GM19452 (cell line): ENCODE measurements around the gene CDC42SE1.
"Not testable (repeated sequence)": the region's sequence is repeated elsewhere in the genome, so short reads cannot be mapped to it uniquely, and the experiment has no call there.

Experiments used
- ATAC-seq: cut with Tn5 transposase; IDR thresholded peaks from one replicate; pipeline ENCODE4 v1.9.1; 2021; ENCODE audit not compliant: unreplicated experiment

Gene CDC42SE1, protein sequence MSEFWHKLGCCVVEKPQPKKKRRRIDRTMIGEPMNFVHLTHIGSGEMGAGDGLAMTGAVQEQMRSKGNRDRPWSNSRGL

DNA sequence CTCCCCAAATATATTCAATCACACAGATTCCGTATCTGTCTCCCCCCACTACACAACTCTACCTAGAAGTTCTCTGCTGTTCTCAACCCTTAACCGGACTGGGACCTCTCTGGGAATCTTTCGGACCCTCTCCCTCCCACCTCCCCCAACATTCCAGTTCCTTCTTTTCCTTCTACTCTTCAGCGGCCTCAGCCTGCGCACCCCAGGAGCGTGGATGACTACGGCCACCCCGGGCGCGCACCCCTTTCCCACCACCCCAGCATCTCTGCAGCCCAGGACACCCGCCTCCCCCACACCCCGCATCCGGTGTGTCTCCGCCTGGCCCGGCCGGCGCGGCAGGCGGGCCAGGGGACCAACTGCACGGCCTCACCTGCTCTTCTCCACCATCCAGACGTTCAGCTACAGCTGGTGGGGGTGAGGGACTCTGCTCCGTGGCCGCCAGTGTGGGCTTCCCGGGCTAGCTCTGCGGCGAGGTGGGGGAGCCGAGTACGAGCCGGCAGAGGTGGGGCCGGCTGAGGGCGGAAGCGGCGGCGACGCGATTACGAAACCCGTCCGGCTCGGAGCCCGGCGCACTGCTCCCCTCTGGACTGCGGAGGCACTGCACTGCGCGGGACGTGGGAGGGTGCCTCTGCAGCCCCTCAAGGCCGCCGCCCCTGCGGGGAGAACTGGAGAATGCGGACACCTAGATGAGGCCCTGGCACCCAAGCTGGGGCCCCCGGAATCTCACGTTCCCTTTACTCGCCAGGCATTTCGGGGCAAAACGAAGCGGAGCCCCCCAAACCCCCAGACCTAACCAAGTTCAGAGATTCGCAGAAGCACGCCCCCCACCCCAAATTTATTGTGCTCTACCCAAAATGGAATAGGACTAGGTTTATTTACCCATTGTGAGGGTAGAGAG lies at the start of gene CDC42SE1:
Gene CDC42SE1 (minus strand): TSS at position 514 of the 898 bp plus-strand sequence. CDS start 3,892 bp downstream, outside the sequence.
- peak; percentile 81 for ATAC-seq

DNA sequence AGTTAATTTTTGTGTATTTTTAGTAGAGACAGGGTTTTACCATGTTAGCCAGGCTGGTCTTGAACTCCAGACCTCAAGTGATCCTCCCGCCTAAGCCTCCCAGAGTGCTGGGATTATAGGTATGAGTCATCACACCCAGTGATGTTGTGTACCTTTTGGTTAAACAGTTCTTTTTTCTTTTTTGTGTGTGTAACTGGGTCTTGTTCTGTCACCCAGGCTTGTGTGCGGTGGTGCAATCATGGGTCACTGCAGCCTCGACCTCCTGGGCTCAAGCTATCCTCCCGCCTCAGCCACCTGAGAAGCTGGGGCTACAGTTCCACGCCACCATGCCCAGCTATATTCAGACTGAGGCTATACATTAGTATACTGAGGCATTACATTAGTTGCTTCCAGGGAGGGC lies 48.9 kb upstream of the CDC42SE1 start:
- ATAC-seq = no peak

DNA sequence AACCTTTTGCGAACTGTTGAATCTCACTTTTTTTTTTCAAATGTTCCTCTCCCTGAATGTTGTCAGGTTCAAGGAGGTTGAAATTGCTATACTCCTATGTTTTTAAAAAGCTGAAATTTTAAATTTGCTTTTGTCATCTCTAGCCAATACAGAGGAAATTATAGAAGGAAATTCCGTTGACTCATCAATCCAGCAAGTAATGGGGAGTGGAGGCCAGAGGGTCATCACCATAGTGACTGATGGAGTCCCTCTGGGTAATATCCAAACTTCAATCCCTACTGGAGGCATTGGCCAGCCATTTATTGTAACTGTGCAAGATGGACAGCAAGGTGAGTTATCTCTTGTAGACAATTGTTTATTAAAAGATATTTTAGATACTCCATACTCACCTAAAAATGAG lies 47.5 kb upstream of the CDC42SE1 start:
- ATAC-seq = no peak

DNA sequence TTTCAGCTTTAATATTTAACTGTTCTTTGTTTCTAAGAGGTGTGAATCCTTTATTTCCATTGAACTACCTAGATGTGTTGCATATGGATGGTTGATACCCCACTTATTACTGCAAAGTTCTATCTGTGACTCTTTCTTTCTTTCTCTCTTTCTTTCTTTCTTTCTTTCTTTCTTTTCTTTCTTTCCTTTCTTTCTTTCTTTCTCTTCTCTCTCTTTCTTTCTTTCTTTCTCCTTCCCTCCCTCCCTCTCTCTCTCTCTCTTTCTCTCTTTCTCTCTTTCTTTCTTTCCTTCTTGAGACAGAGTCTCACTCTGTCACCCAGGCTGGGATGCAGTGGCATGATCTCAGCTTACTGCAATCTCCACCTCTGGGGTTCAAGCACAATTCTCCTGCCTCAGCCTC lies 45.2 kb upstream of the CDC42SE1 start:
- ATAC-seq = no peak

DNA sequence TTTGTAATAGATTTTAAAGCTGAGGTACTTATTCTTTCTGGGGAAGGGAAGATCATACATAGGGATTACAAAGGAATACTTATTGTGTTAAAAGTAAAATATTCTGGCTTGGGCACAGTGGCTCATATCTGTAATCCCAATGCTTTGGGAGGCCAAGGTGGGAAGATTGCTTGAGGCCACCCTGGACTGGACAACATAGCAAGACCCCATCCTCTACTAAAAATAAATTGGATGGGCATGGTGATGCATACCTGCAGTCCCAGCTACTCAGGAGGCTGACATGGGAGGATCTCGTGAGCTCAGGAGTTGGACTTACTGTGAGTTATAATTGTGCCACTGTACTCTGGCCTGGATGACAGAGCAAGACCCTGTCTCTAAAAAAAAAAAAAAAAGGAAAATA lies 38.7 kb upstream of the CDC42SE1 start:
- ATAC-seq = no peak

DNA sequence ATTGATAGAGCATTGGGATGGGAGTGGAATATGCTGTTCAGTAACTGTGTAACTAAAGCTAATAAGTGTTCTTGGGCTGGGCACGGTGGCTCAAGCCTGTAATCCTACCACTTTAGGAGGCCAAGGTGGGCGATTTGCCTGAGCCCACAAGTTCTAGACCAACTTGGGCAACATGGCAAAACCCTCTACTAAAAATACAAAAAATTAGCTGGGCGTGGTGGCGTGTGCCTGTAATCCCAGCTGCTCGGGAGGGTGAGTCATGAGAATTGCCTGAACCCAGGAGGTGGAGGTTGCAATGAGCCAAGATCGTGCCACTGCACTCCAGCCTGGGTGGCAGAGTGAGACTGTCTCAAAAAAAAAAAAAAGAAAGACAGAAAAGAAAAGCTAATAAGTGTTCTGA lies 38.0 kb upstream of the CDC42SE1 start:
- ATAC-seq = not testable (repeated sequence)

DNA sequence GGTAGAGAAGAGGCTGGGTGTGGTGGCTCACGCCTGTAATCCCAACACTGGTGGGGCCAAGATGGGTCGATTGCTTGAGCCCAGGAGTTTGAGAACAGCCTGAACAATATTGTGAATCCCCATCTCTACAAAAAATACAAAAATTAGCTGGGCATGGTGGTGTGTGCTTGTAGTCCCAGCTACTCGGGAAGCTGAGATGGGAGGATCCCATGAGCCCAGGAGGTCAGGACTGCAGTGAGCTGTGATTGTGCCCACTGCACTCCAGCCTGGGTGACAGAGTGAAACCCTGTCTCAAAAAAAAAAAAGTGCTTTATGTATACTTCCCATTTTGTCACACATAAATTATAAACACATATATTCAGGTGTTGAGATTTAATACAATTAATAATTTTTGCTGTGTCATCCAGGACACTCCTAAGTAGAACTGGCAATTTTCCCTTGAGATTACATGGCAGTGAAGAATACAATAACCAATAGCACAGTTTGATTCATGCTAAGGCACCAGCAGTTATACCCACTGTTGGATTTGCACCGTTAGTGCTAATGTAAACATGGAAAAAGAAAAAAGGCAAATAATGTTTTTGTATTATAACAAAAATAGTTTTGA lies 26.6 kb upstream of the CDC42SE1 start:
- ATAC-seq = no peak

DNA sequence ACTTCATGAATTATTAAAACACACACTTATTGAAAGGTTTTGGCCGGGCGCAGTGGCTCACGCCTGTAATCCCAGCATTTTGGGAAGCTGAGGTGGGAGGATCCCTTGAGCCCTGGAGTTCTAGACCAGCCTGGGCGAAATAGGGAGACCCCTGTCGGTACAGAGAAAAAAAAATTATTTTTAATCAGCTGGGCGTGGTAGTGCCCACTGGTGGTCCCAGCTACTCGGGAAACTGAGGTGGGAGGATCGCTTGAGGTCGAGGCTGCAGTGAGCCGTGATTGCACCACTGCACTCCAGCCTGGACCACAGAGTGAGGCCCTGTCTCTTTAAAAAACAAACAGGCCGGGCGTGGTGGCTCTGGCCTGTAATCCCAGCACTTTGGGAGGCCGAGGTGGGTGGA lies 12.8 kb upstream of the CDC42SE1 start:
- no peak for ATAC-seq

DNA sequence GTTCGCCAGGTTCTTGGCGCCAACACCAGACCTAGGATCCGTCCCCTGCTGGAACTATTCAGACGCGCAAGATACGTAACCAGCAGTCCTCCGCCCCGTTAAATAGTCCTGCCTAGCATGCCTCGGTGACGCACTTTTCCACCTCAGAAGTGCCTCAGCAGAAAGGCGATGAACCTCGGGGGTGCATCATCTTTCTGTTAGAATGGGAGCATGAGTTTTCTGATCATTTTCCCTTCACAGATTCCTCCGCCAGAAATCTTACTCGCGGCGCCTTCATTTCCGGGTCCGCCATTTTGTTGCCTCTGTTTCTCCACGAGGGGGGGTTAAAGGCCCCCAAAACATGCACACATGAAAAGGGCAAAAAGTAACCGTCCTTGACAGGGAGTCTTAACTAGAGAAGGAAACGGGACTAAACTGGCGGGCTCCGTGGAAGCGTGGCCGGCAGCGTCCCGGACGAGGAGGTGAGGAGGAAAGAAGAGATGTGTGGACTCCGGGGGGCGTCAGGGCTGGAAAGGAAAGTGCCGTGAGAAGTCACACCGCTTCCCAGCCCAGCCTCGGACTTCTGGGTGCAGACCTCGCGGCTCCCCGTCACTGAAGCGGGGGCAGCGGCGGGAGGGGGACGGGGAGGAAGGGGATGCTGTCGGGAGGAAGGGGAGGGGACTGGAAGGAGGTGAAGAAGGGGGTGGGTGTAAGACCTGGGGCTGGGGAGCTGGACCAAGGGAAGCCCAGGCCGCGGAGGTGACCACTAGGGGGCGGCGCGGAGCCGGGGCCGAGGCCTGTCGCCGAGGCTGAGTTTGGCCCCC lies 11.3 kb upstream of the CDC42SE1 start, which contains the start of gene GABPB2:
Gene GABPB2 (plus strand): TSS at position 288 of the 803 bp plus-strand sequence. CDS start 17,429 bp downstream, outside the sequence.
- peak; percentile 69 for ATAC-seq

DNA sequence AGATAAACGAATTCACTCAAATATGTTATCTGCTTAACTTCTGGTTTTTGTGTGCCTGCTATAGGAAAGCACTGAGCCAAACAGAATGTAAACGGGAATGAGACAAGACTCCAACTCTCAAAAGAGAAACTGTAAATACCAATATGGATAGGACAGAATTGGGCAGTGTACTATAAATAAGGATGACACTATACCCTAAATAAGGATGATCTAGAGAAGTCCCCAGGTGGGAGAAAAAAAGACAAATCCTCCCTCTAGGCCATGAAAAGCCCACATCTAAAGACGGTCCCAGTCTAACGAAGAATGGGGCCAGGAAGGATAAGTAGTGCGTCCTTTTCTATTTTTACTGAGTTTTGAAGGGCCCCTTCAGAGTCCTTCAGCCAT lies 9.7 kb upstream of the CDC42SE1 start:
- no peak for ATAC-seq

DNA sequence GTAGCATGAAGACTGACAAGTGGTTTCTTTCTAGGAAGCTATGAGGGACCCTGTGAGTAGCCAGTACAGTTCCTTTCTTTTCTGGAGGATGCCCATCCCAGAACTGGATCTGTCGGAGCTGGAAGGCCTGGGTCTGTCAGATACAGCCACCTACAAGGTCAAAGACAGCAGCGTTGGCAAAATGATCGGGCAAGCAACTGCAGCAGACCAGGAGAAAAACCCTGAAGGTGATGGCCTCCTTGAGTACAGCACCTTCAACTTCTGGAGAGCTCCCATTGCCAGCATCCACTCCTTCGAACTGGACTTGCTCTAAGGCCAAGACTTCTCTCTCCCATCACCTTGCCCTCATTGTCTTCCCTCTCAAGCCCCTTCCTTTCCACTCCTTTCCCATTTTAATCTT lies 7.8 kb upstream of the CDC42SE1 start:
- ATAC-seq = no peak

DNA sequence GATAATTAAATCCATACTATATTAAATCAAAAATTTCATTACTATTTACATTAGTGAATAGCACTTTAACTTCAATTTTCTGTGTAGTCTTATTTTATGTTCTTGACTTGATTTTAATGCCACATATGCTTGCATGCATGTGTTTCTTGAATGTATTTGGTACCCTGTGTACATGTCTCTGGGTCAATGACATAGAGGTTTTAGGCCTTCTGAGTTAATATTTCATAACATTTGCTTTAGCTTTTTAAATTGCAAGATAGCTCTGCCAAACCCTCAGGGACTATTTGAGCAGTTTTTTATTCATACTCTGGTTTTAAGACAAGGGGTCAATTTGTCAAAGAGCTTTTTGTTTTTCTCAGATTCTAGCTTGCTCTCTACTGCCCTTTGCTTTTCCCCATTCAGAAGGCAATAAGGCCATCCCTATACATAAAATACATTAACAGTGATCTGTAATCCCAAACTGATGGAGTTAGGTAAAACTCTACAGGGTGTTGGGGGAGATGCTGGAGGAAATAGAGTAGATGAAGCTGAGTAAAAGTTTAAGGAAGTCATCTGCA lies 5.7 kb upstream of the CDC42SE1 start:
- ATAC-seq = no peak

DNA sequence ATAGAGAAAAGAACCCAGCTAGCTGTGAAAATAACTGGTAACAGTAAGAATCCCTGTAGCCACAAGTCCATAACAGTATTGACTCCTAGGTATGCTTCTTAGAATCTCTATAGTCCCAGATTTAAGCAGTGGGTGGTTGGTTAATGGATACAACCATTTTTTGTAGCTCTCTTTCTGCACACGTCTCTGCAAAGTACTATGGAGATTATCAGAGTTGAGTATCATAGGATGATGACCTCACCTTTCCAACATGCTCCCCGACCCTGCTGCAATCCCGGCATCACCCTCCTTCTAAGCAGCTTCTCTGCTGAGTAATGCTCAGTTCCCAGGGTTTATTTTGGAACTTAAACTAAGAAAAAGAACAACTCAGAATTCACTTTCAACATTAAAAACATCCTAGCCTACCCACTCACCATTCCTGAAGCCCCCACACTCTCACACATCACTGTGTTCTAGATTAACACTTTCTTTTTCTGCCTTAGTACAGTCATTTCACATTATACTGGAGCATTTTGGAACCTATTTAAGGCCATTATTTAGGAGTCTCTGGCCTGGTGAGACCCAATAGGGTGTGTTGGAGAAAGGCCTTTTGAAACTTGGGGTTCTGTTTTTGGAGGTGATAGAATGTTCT lies 3.4 kb upstream of the CDC42SE1 start:
- no peak for ATAC-seq

DNA sequence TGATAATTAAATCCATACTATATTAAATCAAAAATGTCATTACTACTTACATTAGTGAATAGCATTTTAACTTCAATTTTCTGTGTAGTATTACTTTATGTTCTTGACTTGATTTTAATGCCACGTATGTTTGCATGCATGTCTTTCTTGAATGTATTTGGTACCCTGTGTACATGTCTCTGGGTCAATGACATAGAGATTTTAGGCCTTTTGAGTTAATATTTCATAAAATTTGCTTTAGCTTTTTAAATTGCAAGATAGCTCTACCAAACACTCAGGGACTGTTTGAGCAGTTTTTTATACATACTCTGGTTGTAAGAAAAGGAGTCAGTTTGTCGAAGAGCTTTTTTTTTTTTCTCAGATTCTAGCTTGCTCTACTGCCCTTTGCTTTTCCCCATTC lies 2.3 kb upstream of the CDC42SE1 start:
- ATAC-seq = no peak

DNA sequence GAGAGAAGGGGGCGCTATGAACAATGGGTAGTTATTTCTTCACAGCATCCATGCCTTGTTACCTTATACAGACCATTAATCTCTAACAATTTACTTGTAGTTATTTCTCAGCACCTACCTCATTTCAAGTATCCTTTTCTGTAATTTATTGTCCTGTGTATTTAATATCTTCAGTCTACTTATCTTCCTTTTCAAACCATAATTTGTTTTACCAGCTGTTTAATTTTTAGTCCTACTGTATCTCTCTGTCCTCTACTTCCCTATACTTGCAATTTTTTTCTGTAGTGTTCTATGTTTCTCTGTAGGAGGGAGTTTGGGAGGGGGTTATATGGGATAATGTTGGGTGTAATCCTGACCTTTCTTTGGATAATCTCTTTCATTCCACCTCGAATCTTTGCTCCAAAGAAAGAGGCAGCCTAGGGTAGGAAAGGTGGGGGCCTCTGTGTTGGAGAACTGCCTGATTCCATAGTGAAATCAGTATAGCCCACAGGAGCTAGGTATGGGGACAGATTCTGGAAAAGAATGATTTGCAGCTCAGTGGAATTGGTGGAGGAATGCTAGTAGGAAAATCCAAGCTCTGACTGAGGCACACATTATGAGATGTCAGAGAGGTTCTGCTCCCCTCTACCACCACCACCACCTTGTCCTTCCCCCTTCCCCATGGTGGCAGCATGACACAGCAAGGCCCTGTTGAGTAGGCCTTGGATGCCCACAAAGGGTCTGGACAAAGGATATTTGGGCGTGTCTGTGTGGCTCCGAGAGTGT lies 1.4 kb upstream of the CDC42SE1 start:
- no peak for ATAC-seq

DNA sequence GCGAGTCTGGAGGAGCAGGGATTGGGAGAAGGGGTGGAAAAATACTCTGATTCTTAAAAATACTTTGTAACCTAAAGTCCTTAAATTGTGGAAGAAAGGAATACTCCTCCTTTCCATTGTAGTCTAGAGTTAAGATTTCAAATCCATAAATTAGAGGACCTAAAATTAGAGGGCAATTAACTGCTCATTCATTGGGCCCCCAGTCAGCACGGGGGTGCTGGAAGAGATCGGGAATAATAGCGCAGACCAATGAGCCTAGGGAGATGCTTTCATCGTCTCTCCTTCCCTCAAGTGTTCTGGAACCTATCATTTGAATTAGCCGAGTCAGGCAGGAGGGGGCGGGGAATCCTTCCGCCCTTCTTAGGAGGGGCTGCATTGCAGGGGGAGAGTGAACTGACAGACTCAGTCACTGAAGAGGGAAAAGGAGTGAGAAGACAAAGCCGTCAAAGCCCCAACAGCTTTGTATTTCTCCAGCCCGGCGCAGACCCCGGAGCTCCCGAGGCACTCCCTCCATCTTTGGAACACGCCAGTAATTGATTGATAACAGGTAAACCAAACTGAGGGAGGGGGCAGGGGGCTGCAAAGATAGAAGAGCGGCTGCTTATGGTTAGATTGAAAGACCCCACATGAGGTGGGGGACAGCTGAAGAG lies 710 bp upstream of the CDC42SE1 start, which contains the start of gene MLLT11:
Gene MLLT11 (plus strand): TSS at position 391 of the 650 bp plus-strand sequence. CDS start 6,828 bp downstream, outside the sequence.
- no peak for ATAC-seq

DNA sequence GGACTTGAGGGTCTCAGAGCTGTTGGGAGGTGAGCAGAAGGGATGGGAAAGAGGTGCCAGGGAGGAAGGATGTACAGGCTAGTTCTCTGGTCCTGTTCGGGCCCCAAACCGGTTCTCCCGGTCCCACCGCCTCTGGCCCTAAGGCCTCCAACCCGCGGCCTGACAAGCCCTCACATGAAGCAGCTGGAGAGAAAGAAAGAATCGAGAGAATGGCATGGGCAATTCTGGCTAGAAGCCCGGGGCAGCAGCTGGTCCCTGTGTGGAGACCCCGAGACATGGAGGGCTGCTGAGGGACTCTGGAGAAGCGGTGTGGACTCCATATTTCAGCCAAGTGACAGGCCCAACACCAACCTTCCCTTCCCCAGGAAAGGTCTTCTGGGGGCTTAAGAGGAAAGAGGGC lies 730 bp downstream of the CDC42SE1 start:
- no peak for ATAC-seq

DNA sequence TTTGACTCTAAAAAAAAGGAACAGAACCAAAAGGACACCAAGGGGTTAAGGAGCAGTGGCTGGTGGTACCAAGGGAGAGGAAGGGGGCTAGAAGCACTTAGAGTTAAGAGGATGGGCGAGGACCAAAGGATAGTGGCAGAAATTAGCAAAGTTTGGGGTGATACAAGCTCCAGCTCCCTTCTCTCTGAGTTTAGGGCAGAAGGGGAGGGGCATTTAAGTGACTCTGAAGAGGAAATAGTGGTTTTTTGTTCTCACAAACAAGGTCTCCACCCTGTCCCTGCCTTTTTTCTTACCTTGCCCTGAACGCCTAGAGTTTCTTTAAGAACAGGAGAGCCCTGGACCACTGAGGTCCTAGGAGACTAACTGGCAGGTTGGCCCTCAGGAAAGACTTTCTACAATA lies 3.3 kb downstream of the CDC42SE1 start:
- ATAC-seq = no peak

DNA sequence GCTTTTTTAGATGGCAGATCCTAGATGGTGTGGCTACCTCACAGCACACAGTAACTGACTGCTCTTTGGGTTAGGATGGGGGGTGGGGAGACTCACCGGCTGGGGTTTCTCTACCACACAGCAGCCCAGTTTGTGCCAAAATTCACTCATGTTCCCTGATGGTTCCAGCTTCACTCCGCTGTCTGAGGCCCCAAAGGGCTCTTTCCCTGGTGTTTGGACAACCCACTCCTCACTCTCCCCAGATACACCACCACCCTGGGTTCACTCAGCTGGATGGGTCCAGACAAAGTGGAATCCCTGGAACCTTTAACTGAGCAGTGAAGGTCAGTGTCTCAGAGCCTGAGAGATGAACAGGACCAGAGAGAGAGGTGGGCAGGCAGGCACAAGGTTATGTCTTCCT lies 3.8 kb downstream of the CDC42SE1 start:
- no peak for ATAC-seq
